NCI-H2227 (cell line): ENCODE data around the gene PSMD8.

Experiments used
- DNase-seq: peaks from one replicate; lab custom pipeline; 2025; ENCODE audit not compliant: unreplicated experiment; lab: John Stamatoyannopoulos, UW

The PSMD8 gene

GRCh38 chr19:38374332-38375097 is at the start of gene PSMD8:
Gene PSMD8 (plus strand): TSS chr19:38374571. CDS start chr19:38374602, 31 bp downstream.
- peak; percentile 100 for DNase-seq

GRCh38 chr19:38326591-38326990 is 47.8 kb upstream of the PSMD8 start:
- DNase-seq: no peak

- no peak for DNase-seq
Observed at GRCh38 chr19:38329651-38330050, 44.7 kb upstream of the PSMD8 start.

GRCh38 chr19:38331728-38332127 is 42.6 kb upstream of the PSMD8 start:
- no peak for DNase-seq

- no peak for DNase-seq
Observed at GRCh38 chr19:38333245-38333644, 41.1 kb upstream of the PSMD8 start.

- peak; percentile 100 for DNase-seq
Observed at GRCh38 chr19:38335949-38336637, 38.3 kb upstream of the PSMD8 start.

- DNase-seq: peak; percentile 100
Observed at GRCh38 chr19:38336638-38337359, 37.6 kb upstream of the PSMD8 start.

GRCh38 chr19:38337360-38337653 is 37.1 kb upstream of the PSMD8 start:
- no peak for DNase-seq

GRCh38 chr19:38339011-38339410 is 35.4 kb upstream of the PSMD8 start:
- DNase-seq: peak; percentile 65

GRCh38 chr19:38340927-38341326 is 33.4 kb upstream of the PSMD8 start:
- DNase-seq: no peak

GRCh38 chr19:38346837-38347236 is 27.5 kb upstream of the PSMD8 start:
- DNase-seq: no peak

- DNase-seq: no peak
Observed at GRCh38 chr19:38350883-38351282, 23.5 kb upstream of the PSMD8 start.

- DNase-seq: no peak
Observed at GRCh38 chr19:38351865-38352395, 22.4 kb upstream of the PSMD8 start.

GRCh38 chr19:38352611-38353010 is 21.8 kb upstream of the PSMD8 start:
- DNase-seq: no peak

- peak; percentile 68 for DNase-seq
Observed at GRCh38 chr19:38355728-38356725, 18.3 kb upstream of the PSMD8 start.

GRCh38 chr19:38358071-38358470 is 16.3 kb upstream of the PSMD8 start:
- DNase-seq: no peak

- no peak for DNase-seq
Observed at GRCh38 chr19:38359242-38360021, 14.9 kb upstream of the PSMD8 start.

GRCh38 chr19:38360351-38360750 is 14.0 kb upstream of the PSMD8 start:
- no peak for DNase-seq

GRCh38 chr19:38360839-38361631 is 13.3 kb upstream of the PSMD8 start:
- peak; percentile 82 for DNase-seq
